Measurements from ENCODE around the gene RNASE1. TPM values are rescaled to one million over a fixed set of nuclear protein-coding genes. Genes with fewer than 3 reads are reported as not detected.
"Not testable (repeated sequence)": the region's sequence is repeated elsewhere in the genome, so short reads cannot be mapped to it uniquely, and the experiment has no call there.

Gene RNASE1
- polyA plus RNA-seq, 4 donors, result 154 to 359 (median 175) TPM

GRCh38 chr14:20775901-20776300 is 26.7 kb downstream of the RNASE1 start:
- DNase-seq (ENCODE audit: low read depth in 4 of 4, low spot score in 3 of 4), result no peak

- DNase-seq (ENCODE audit: low read depth in 4 of 4, low spot score in 3 of 4), result no peak
Observed at GRCh38 chr14:20775043-20775442, 27.6 kb downstream of the RNASE1 start.

GRCh38 chr14:20774258-20774824 is 28.3 kb downstream of the RNASE1 start:
- DNase-seq (ENCODE audit: low read depth in 4 of 4, low spot score in 3 of 4), result no peak

DNA sequence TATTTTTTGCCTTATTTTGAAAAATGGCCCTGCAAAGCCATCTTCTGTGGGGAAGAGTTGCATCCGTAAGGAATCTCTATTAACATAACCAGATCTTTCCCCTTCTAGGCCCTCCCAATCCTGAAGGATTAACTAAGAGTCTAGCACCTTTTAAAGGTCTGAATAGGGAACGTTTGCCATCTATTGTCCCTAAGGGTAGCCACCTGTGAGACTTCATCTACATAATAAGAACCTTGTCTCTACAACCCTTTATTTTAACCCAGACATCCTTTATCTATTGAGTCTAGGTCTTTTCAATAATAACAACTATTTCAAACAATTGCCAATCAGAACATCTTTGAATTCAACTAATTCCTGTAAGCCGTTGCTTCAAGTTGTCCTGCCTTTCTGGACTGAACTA is 30.0 kb downstream of the RNASE1 start:
- no peak for DNase-seq (ENCODE audit: low read depth in 4 of 4, low spot score in 3 of 4)

DNA sequence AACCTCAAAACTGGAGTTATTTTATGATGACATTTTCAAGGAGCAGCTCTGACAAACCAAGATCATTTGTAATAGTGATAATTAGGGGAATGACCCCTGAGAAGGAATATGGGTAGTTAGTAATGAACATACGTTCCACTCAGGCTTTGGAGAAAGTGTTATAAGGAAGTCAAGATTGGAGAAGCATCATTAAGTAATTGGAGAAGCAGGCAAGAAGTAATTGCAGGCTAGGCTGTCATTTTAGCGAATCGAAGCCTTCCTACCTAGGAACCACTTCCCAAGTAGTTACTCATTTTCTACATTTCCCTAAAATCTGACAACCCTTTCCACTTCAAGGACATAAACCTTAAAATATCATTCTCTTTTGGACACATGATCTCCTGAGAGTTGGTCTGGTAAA is 33.2 kb downstream of the RNASE1 start:
- no peak for DNase-seq (ENCODE audit: low read depth in 4 of 4, low spot score in 3 of 4)

DNA sequence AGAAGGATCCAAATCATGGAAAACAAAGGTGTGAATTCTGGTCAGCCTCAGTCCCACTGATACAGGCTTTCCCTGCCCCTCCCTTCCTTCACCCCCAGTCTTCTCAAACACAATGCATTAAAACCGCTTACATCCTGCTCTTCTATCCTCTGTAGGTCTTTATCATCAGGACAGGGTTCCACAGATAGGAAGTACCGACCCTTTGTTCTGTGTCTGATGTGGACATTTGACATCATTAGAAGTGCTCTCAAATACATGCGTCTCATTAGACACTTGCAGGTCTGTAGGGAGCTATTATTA is 34.1 kb downstream of the RNASE1 start:
- no peak for DNase-seq (ENCODE audit: low read depth in 4 of 4, low spot score in 3 of 4)

DNA sequence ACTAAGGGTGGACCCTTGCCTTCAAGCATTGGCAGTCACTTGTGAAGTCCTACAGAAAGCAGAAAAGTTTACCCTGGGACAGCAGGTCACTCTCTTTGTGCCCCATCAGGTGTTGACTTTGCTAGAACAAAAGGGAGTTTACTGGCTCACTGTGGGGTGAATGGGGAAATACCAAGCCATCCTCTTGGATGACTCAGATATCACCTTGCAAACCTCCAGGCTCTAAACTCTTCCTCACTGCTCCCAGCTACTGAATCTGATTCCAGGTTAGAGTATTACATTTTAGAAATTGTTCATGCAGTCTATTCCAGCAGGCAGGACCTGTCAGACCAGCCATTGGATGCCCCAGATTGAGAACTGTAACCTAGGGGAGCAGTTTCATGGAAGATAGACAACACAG is 41.7 kb downstream of the RNASE1 start:
- DNase-seq (ENCODE audit: low read depth in 4 of 4, low spot score in 3 of 4), result no peak

DNA sequence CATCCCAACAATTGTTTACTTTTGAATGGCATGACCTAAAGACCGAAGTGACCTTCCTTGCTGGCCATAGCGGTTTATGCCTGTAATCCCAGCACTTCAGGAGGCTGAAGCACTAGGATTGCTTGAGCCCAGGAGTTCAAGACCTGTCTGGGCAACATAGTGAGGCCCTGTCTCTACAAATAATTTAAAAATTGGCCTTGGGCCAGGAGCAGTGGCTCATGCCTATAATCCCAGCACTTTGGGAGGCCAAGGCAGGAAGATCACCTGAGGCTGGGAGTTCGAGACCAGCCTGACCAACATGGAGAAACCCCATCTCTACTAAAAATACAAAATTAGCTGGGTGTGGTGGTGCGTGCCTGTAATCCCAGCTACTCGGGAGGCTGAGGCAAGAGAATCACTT is 43.2 kb downstream of the RNASE1 start:
- DNase-seq (ENCODE audit: low read depth in 4 of 4, low spot score in 3 of 4), result not testable (repeated sequence)

- DNase-seq (ENCODE audit: low read depth in 4 of 4, low spot score in 3 of 4), result no peak
Observed at GRCh38 chr14:20757965-20758364, 44.7 kb downstream of the RNASE1 start.

GRCh38 chr14:20755037-20755436 is 47.6 kb downstream of the RNASE1 start:
- no peak for DNase-seq (ENCODE audit: low read depth in 4 of 4, low spot score in 3 of 4)

DNA sequence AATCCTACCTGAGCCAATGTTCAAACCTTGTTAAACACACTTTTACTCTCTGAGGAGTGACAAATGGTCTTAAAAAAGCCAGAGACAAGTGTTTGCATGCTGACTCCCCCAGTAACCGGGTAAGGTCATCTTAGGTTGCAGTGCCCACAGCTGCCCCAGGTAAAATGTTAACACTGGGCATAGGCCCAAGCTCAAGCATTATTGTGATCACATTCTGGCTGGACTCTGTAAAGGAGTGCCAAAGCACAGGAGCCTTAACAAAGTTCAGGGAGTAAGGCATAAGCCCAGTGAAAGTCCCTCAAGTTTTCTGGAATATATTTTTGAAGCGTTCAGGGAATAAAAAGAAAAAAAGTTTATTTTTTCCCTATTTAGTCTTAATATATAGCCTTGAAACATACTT is 48.3 kb downstream of the RNASE1 start:
- no peak for DNase-seq (ENCODE audit: low read depth in 4 of 4, low spot score in 3 of 4)

DNA sequence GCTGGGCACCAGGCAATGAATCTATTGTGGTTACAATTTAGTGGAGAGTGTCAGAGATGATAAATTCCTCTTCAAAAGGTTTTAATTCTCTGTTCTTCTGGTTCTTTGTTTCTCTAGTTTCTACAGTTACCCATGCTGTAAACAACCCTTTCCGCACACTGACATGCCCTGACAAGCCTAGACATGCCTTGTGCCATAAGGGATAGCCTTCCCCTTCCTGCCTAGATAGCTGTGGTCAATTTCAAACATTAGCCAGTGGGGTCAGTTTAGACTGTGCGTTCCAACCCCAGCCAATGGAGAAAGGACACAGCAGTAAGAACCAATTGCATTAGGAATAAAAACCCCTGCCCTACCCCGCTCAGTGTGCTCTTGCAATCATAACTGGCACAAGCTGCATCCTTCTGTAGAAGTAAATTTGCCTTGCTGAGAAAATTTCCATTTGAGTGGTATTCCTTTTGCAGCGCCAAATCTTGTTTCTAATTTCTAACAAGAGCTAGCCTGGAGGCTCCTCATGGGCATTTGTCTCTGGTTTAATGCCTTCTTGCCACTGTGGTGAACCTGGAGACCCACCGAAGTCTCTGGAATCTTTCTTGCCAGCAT is 50.6 kb downstream of the RNASE1 start:
- no peak for DNase-seq (ENCODE audit: low read depth in 4 of 4, low spot score in 3 of 4)

Other genes with a start within 250 kb of the RNASE1 start
- not detected for gene RNASE9, start 241.8 kb downstream of the RNASE1 start, polyA plus RNA-seq (ENCODE audit: insufficient read length in 4 of 4)
- gene RNASE11, start 214.8 kb downstream of the RNASE1 start, polyA plus RNA-seq (ENCODE audit: insufficient read length in 4 of 4), result not detected
- gene RNASE12, start 211.5 kb downstream of the RNASE1 start, polyA plus RNA-seq (ENCODE audit: insufficient read length in 4 of 4), result not detected
- gene OR6S1, start 161.2 kb downstream of the RNASE1 start, polyA plus RNA-seq (ENCODE audit: insufficient read length in 4 of 4), result not detected
- 10 to 100 TPM in 1 of 4 donors, 1 to 10 TPM in 3; 2.2 to 17.5 (median 3.6) TPM for gene RNASE4, start 118.3 kb downstream of the RNASE1 start, polyA plus RNA-seq (ENCODE audit: insufficient read length in 4 of 4)
- gene ANG, start 114.1 kb downstream of the RNASE1 start, polyA plus RNA-seq (ENCODE audit: insufficient read length in 4 of 4), result 1 to 10 TPM; 3.7 to 9.1 (median 4.2) TPM
- gene EDDM3A, start 57.0 kb downstream of the RNASE1 start, polyA plus RNA-seq (ENCODE audit: insufficient read length in 4 of 4), result under 1 TPM in 1 of 4 donors, not detected in 3; 0.21 TPM
- gene EDDM3B, start 34.4 kb downstream of the RNASE1 start, polyA plus RNA-seq (ENCODE audit: insufficient read length in 4 of 4), result under 1 TPM in 1 of 4 donors, not detected in 3; 0.17 TPM
- gene RNASE6, start 21.6 kb downstream of the RNASE1 start, polyA plus RNA-seq (ENCODE audit: insufficient read length in 4 of 4), result 1 to 10 TPM; 5.5 to 9.3 (median 8.2) TPM
- gene RNASE3, start 88.5 kb upstream of the RNASE1 start, polyA plus RNA-seq (ENCODE audit: insufficient read length in 4 of 4), result under 1 TPM; 0.34 to 0.85 (median 0.60) TPM
- gene RNASE2, start 152.6 kb upstream of the RNASE1 start, polyA plus RNA-seq (ENCODE audit: insufficient read length in 4 of 4), result 1 to 10 TPM in 2 of 4 donors, under 1 TPM in 2; 0.86 to 1.7 (median 1.1) TPM
- 100 to 1,000 TPM in 1 of 4 donors, 10 to 100 TPM in 3; 63.6 to 119 (median 88.0) TPM for gene METTL17, start 187.1 kb upstream of the RNASE1 start, polyA plus RNA-seq (ENCODE audit: insufficient read length in 4 of 4)
- gene SLC39A2, start 196.4 kb upstream of the RNASE1 start, polyA plus RNA-seq (ENCODE audit: insufficient read length in 4 of 4), result 1 to 10 TPM in 3 of 4 donors, not detected in 1; 1.6 to 2.8 (median 2.5) TPM
- gene NDRG2, start 222.2 kb upstream of the RNASE1 start, polyA plus RNA-seq (ENCODE audit: insufficient read length in 4 of 4), result 100 to 1,000 TPM in 3 of 4 donors, 10 to 100 TPM in 1; 85.9 to 169 (median 163) TPM
- gene TPPP2, start 227.4 kb upstream of the RNASE1 start, polyA plus RNA-seq (ENCODE audit: insufficient read length in 4 of 4), result 1 to 10 TPM in 3 of 4 donors, under 1 TPM in 1; 0.08 to 4.4 (median 2.7) TPM
- gene RNASE13, start 232.0 kb upstream of the RNASE1 start, polyA plus RNA-seq (ENCODE audit: insufficient read length in 4 of 4), result under 1 TPM in 3 of 4 donors, not detected in 1; 0.44 to 0.95 (median 0.52) TPM
- gene RNASE7, start 239.5 kb upstream of the RNASE1 start, polyA plus RNA-seq (ENCODE audit: insufficient read length in 4 of 4), result under 1 TPM in 3 of 4 donors, not detected in 1; 0.54 to 0.63 (median 0.55) TPM

Measured in left renal pelvis (tissue), 4 donors.